ENCODE results near the gene PLP2. TPM values are rescaled to one million over a fixed set of nuclear protein-coding genes. Genes with fewer than 3 reads are reported as not detected.
"Not testable (repeated sequence)": the region's sequence is repeated elsewhere in the genome, so short reads cannot be mapped to it uniquely, and the experiment has no call there.

PLP2 gene, protein sequence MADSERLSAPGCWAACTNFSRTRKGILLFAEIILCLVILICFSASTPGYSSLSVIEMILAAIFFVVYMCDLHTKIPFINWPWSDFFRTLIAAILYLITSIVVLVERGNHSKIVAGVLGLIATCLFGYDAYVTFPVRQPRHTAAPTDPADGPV
- total RNA-seq (2014; rRNA removed; shearing (Covaris generic); ENCODE audit: low replicate concordance), result 114 and 139 TPM in 2 replicates

DNA sequence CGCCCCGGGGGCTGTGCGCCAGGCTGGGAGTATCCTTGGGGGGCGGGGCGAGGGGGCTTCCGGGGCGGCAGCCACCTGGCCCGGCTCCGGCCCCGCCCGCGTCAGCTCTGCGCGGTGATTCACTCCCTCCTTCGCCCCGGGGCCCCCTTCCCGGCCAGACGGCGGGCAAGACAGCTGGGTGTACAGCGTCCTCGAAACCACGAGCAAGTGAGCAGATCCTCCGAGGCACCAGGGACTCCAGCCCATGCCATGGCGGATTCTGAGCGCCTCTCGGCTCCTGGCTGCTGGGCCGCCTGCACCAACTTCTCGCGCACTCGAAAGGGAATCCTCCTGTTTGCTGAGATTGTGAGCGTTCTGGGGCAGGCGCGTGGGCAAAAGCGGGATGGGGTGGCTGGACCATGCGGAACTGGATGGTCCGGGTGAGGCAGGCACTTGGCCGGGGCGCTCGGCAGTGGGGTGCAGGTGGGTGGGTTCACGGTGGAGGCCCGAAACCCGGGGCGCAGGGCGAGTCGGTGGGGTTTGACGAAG lies at the start of gene PLP2:
PLP2 (plus strand) TSS at position 147 of the 528 bp plus-strand sequence; CDS start at position 250, 103 bp downstream.
- no peaks in the 10 kb centered on the region for H3K9me3 ChIP-seq
- DNase-seq, result peak; percentile 80
- peak within 1 kb of the TSS; percentile 81 for H3K4me3 ChIP-seq

DNA sequence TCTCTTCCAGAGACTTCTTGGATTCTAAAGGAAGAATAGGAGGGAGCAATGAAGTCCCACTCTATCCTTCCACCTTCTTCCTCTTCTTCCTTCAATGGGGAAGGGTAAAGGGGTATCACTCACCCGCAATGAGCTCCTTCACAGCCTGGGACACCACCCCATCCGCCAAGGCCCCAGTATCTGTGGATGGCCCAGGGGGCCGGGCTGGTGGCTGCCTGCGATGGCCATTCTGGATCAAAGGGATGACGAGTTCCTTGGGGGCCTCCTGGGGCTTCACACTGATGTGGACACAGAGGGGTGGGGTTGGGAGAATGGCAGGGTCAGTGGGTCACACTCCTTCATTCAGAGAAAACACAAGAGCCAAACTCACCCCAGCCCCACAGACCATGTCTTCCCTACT lies 49.2 kb upstream of the PLP2 start:
- no peaks in the 10 kb centered on the region for H3K9me3 ChIP-seq
- H3K4me3 ChIP-seq, result peak overlapping the region; percentile 89
- DNase-seq, result no peak
- H3K27me3 ChIP-seq, result no peaks in the 10 kb centered on the region
- no peaks in the 10 kb centered on the region for H3K36me3 ChIP-seq

More for the DNA sequence above, at the start of gene PLP2:
- Histone ChIP-seq H3K36me3 (peaks cover 21% of the 10 kb centered on the region), H3K27me3 (no peaks in the 10 kb centered on the region)

DNA sequence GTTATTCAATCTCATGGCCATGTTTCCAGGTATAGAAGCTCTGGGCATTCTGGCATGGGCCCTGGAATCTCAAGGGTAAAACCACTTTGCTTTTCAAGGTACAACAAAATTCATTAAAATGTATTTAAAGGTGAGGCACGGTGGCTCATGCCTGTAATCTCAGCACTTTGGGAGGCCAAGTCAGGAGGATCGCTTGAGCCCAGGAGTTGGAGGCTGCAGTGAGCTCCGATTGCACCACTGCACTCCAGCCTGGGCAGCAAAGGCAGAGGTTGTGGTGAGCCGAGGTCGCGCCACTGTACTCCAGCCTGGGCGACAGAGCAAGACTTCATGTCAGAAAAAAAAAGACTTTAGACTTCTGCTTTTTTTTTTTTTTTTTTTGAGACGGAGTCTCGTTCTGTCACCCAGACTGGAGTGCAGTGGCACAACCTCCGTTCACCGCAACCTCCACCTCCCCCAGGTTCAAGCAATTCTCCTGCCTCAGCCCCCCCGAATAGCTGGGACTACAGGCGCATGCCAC lies 43.9 kb upstream of the PLP2 start:
- not testable (repeated sequence) for H3K9me3 ChIP-seq, H3K4me3 ChIP-seq, H3K36me3 ChIP-seq, DNase-seq, H3K27me3 ChIP-seq

DNA sequence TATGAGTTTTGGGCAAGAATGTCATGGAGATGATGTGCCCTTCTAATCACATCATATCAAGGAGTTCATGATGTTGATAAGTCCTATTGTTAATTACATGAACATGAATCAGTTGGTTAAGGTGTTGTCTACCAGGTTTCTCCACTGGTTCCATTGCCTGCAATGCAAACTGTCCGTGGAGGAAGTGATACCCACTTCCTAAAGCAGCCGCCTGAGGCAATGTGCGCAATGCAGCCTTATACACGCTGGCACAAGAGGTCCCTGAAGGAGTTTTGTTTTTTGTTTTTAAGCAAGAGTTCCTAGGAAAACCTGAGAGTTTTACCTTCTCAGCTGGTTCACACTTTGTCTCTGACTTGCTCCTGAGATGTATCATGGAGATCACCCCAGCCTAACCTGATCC lies 42.3 kb upstream of the PLP2 start:
- no peak for DNase-seq
- H3K4me3 ChIP-seq, result no peak overlapping the region
- H3K27me3 ChIP-seq, result no peaks in the 10 kb centered on the region
- no peaks in the 10 kb centered on the region for H3K36me3 ChIP-seq
- no peaks in the 10 kb centered on the region for H3K9me3 ChIP-seq

DNA sequence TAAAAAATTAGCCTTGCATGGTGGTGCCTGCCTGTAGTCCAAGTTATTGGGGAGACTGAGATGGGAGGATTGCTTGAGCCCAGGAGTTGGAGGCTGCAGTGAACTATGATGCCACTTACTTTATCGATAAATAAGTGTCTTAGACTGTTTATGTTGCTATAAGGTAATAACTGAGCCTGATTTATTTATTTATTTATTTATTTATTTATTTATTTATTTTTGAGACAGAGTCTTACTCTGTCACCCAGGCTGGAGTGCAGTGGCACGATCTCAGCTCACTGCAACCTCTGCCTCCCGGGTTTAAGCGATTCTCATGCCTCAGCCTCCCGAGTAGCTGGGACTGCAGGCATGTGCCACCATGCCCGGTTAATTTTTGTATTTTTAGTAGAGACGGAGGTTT lies 39.4 kb upstream of the PLP2 start:
- H3K9me3 ChIP-seq, H3K36me3 ChIP-seq, H3K4me3 ChIP-seq, DNase-seq, H3K27me3 ChIP-seq: not testable (repeated sequence)

DNA sequence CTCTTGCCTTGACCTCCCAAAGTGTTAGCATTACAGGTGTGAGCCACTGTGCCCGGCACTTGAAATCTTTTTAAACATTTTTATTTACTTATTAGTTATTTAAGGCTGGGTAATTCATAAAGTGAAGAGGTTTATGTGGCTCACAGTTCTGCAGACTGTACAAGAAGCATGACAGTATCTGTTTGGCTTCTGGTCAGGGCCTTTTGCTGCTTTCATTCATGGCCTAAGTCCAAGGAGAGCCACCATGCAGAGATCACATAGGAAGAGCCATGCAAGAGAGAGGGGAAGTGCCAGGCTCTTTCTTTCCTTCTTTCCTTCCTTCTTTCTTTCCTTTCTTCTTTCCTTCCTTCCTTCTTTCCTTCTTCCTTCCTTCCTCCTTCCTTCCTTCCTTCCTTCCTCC lies 37.9 kb upstream of the PLP2 start:
- Histone ChIP-seq H3K9me3 (no peaks in the 10 kb centered on the region), H3K36me3 (no peaks in the 10 kb centered on the region), H3K4me3 (no peak overlapping the region), H3K27me3 (no peaks in the 10 kb centered on the region)
- no peak for DNase-seq

DNA sequence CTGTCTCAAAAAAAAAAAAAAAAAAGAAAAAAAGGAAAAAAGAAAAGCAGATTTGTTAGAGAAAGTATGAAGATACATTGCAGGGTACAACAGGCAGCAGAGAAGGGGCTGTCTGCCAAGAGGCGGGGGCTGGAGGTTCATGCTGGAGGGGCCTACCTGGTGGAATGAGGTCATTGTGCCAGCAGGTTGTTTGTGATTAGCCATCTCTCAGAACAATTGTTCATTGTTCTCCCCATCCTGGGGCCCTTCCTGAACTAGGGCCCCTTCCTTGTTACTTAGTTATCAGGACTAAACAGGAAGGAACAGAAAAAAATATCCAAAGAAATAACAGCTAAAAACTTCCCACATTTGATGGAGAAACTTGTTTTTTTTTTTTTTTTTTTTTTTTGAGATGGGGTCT lies 34.2 kb upstream of the PLP2 start:
- Histone ChIP-seq H3K4me3 (no peak overlapping the region), H3K9me3 (no peaks in the 10 kb centered on the region), H3K36me3 (no peaks in the 10 kb centered on the region), H3K27me3 (no peaks in the 10 kb centered on the region)
- no peak for DNase-seq

DNA sequence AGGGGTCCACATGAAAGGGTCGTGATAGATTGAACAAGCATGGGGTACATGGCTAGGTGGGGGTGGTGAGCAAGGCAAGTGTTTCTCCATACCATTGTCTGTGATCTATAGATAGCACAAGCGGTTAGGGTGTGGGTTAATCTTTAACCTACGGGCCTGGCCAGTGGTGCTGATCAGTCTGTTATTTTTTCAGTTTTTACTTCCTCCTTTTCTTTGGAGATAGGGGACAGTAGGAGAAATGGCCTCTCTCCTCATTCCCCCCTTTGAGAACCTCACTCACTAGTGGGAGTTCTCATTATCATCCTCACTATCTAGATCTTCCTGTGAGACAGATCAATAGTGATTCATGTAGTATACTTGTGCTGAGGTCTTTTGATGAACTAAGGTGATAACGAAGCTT lies 32.0 kb upstream of the PLP2 start:
- no peak for DNase-seq
- Histone ChIP-seq H3K36me3 (no peaks in the 10 kb centered on the region), H3K4me3 (no peak overlapping the region), H3K9me3 (no peaks in the 10 kb centered on the region), H3K27me3 (no peaks in the 10 kb centered on the region)

DNA sequence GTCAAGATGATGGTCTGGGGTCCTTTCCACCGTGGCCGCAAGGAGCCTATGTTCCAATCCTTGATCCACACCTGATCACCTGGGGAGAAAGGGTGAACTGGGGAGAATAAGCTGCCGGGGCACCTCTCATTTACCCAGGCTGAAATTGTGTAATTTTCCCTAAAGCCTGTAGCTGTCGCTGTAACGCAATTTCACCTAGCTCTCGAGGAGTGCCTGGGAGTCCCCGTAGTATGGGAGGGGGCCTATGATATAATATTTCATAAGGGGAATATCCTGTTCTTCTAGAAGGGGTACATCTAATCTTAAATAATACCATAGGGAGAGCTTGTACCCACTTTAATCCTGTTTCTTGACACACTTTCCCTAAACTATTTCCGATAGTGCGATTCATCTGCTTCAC lies 29.4 kb upstream of the PLP2 start:
- not testable (repeated sequence) for H3K36me3 ChIP-seq, H3K4me3 ChIP-seq, DNase-seq, H3K27me3 ChIP-seq, H3K9me3 ChIP-seq

DNA sequence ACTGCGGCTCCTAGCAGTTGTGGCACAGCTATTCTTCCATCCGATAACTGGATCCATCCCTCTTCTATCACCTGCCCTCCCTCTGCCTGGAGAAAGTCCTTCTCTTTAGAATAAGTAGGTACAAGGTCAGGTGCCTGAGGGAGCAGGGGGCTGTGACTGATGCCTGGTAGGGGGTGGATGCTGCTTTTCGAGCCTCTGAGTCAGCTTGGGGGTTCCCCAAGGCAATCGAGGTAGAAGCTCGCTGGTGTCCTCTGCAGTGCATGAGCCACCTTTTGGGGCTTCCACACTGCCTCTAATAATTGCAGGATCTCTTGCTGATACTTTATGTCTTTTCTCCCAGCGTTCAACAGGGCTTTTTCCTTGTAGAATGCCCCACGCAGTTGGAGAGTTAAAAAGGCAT lies 28.5 kb upstream of the PLP2 start:
- not testable (repeated sequence) for H3K4me3 ChIP-seq, DNase-seq, H3K9me3 ChIP-seq, H3K27me3 ChIP-seq, H3K36me3 ChIP-seq

DNA sequence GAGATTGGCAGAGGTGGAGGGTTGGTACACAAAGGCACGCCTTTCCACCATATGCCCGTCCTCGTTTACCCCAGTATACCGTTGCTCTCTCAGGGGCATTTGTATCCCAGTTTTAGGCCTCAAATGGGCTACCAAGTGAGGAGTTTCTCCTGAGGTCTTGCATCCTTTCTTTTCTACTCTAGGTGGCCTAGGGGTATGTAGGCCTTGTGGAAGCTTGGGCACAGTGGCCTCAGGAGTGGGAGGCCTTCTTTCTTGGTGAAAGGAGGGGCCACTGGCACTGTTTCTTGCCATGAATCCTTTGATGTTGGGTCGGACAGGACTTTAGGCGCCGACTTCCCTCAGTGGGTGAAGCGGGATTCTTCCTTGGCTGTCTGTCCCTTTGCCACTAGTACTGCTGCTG lies 24.4 kb upstream of the PLP2 start:
- Histone ChIP-seq H3K27me3 (no peaks in the 10 kb centered on the region), H3K4me3 (no peak overlapping the region), H3K9me3 (no peaks in the 10 kb centered on the region), H3K36me3 (no peaks in the 10 kb centered on the region)
- DNase-seq, result no peak

DNA sequence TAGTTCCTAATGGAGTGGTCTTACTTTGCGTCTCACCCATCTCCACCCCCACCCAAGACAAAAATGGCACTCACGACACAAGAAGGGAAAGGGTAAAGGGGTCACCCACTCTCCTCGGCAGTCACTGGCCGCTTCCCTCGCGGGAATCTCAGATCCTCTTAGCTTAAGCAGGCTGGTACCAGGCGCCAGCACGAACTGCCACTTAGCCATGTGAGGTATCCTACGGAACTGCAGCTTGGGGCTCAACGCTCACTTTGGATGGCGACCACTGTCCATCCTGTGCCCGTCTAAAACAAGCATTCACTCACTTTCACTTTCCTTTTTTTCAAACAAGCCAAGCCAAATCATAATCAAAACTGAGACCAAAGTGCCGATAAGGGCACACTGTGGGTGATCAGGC lies 23.8 kb upstream of the PLP2 start:
- Histone ChIP-seq H3K36me3 (no peaks in the 10 kb centered on the region), H3K27me3 (no peaks in the 10 kb centered on the region), H3K9me3 (no peaks in the 10 kb centered on the region), H3K4me3 (no peak overlapping the region)
- DNase-seq, result no peak

DNA sequence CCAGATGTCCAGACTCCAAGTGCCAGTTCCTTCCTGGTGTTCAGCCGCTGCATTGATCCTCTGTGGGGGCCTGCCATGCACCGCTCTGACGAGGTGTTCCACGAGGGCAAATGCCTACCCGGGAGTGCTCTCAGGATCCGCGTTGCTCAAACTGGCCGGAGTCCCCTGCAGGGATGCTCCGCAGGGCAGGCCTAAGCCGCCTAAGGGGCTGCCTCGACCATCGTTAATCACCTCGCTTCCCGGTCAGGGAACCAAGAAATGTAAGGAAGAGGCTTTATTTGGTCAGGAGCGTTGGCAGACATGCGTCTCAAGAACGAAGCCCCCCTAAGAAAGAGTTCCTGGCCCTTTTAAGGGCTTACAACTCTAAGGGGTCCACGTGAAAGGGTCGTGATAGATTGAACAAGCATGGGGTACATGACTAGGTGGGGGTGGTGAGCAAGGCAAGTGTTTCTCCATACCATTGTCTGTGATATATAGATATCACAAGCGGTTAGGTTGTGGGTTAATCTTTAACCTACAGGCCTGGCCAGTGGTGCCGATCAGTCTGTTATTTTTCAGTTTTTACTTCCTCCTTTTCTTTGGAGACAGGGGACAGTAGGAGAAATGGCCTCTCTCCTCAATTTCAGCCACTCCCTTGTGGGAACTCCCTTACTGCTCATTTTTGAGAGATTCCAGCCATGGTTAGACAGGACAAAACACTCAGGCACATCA lies 23.2 kb upstream of the PLP2 start:
- not testable (repeated sequence) for DNase-seq, H3K4me3 ChIP-seq, H3K36me3 ChIP-seq, H3K27me3 ChIP-seq, H3K9me3 ChIP-seq

DNA sequence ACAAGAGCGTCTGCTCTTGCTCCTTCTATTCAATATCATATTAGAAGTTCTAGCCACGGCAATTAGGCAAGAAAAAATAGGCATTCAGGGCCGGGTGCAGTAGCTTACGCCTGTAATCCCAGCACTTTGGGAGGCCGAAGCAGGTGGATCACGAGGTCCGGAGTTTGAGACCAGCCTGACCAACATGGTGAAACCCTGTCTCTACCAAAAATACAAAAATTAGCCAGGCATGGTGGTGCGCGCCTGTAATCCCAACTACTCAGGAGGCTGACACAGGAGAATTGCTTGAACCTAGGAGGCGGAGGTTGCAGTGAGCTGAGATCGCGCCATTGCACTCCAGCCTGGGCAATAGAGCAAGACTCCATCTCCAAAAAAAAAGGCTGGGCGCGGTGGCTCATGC lies 22.4 kb upstream of the PLP2 start:
- not testable (repeated sequence) for H3K36me3 ChIP-seq, DNase-seq, H3K4me3 ChIP-seq, H3K27me3 ChIP-seq, H3K9me3 ChIP-seq

DNA sequence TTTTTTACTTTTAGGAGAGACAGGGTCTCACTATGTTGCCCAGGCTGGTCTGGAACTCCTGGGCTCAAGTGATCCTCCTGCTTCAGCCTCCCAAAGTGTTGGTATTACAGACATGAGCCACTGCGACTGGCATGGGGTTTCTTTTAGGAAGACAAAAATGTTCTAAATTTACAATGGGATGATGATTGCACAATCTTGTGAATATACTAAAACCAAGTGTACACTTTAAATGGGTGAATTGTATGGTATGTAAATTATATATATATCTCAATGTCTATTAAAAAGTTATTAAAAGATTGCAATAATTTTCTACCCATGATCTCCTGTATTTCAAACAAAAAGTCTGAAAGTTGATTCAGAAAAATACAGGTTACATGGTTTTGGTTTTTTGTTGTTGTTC lies 18.2 kb upstream of the PLP2 start:
- Histone ChIP-seq H3K9me3 (no peaks in the 10 kb centered on the region), H3K36me3 (no peaks in the 10 kb centered on the region), H3K27me3 (no peaks in the 10 kb centered on the region), H3K4me3 (no peak overlapping the region)
- no peak for DNase-seq

DNA sequence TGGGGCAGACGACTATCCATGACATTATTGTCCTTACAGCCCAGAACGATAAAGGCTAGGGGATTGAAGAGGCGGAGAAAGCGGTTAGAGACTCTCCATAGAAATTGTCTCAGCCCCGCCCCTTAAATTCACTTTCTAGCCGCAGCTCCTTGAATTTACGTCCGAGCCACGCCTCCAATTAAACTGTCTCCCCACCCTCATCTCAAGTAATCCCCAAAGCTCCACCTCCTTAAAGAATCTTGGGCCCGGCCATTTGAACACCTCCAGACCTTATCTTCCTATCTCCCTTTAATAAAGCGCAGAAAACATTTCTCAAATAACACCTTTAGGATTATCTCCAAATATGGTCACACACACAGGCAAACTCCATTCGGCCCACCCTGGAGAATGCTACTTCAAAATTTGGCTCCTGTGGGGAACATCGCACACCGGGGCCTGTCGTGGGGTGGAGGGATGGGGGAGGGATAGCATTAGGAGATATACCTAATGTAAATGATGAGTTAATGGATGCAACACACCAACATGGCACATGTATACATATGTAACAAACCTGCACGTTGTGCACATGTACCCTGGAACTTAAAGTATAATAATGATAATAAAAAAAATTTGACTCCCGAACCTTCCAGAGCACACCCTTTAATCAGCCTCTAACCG lies 16.3 kb upstream of the PLP2 start:
- H3K27me3 ChIP-seq, result no peaks in the 10 kb centered on the region
- H3K36me3 ChIP-seq, result no peaks in the 10 kb centered on the region
- H3K9me3 ChIP-seq, result no peaks in the 10 kb centered on the region
- DNase-seq, result peak; percentile 55
- H3K4me3 ChIP-seq, result peak overlapping the region; percentile 50
